K562 (cell line): ENCODE data around the gene KCNJ12. TPM values are rescaled to one million over a fixed set of nuclear protein-coding genes. Genes with fewer than 3 reads are reported as not detected.

Experiments used
- ATAC-seq: fragments of 200-7000 bp; cut with Tn5 transposase; 3 replicates; pipeline ENCODE4 v1.9.1; 2020; ENCODE audit warnings: moderate library complexity
- BruUV-seq: library from RNA; stranded (reverse); fragments of 400-500 nt; replicated peaks from 2 replicates; lab custom pipeline; 2021; lab: Mats Ljungman, UMichigan
- CTCF ChIA-PET: fragments of 300-600 bp; formaldehyde crosslinking; extraction: SDS; loops from one replicate; lab custom pipeline; 2021; ENCODE audit warnings: low intra/inter-chr PET ratio; lab: Yijun Ruan, JAX
- POLR2A ChIA-PET: fragments of 300-600, 350-650 bp; sonication (Branson Sonifier 250); formaldehyde crosslinking; extraction: SDS; loops from one replicate; lab custom pipeline; 2021; ENCODE audit warnings: antibody characterized with exemption, inconsistent platforms; lab: Yijun Ruan, JAX
- DNase-seq, 4 experiments: peaks; one replicate each; pipeline versions ENCODE4 v3.0.0 to v3.0.0-alpha.2; 2011 to 2018; ENCODE audit warnings: low spot score in 3 of 4, mixed read lengths in 3 of 4; ENCODE audit errors: extremely low read depth in 1 of 4
- FAIRE-seq: peaks from 2 replicates; lab custom pipeline; 2011; peaks lifted over from hg19 to GRCh38; lab: Jason Lieb, UNC
- H2AFZ ChIP-seq: 2 replicates; pipeline ENCODE4 v1.6.0; 2011; ENCODE audit warnings: low read depth, low read length, control low read depth, inconsistent platforms
- H3K27ac ChIP-seq: fragments of 200-600 bp; 3 replicates; pipeline ENCODE4 v1.8.0; 2011; ENCODE audit warnings: low read depth, mild to moderate bottlenecking, control low read depth, inconsistent platforms, low read length, moderate library complexity, mixed read lengths; ENCODE audit errors: extremely low read depth
- H3K27me3 ChIP-seq, 2 experiments: fragments of 300-600 bp in 1 of 2; 2 replicates in 1 of 2; 3 replicates in 1 of 2; pipeline versions ENCODE4 v1.6.0 to v1.8.0; 2011; ENCODE audit warnings: inconsistent platforms in 2 of 2, low read length in 2 of 2, mild to moderate bottlenecking in 1 of 2, mixed read lengths in 1 of 2, moderate library complexity in 1 of 2; ENCODE audit not compliant: control insufficient read depth in 2 of 2, insufficient read depth in 2 of 2
- H3K36me3 ChIP-seq: fragments of 300-600 bp; 3 replicates; pipeline ENCODE4 v1.8.0; 2011; ENCODE audit warnings: mild to moderate bottlenecking, low read length, inconsistent platforms; ENCODE audit not compliant: control insufficient read depth, insufficient read depth
- H3K4me1 ChIP-seq, 2 experiments: fragments of 200-600 bp in 1 of 2; replicated peaks in 1 of 2; 2 replicates in 1 of 2; 3 replicates in 1 of 2; pipeline versions ENCODE4 v1.5.1 to v1.8.0; 2011; ENCODE audit warnings: inconsistent platforms in 2 of 2, low read length in 2 of 2, mild to moderate bottlenecking in 1 of 2, mixed read lengths in 1 of 2, moderate library complexity in 1 of 2; ENCODE audit not compliant: control insufficient read depth in 2 of 2, insufficient read depth in 2 of 2
- H3K4me2 ChIP-seq: 2 replicates; pipeline ENCODE4 v1.6.1; 2011; ENCODE audit warnings: low read length, control low read depth, inconsistent platforms, mixed read lengths; ENCODE audit not compliant: insufficient read depth
- H3K4me3 ChIP-seq: fragments of 200-600 bp; sonication (generic), shearing (Covaris generic); 2 replicates; pipeline ENCODE4 v1.5.1; 2016; ENCODE audit warnings: control low read depth, inconsistent platforms
- H3K79me2 ChIP-seq: fragments of 200-600 bp; 3 replicates; pipeline ENCODE4 v1.8.0; 2011; ENCODE audit warnings: low read length, inconsistent platforms; ENCODE audit not compliant: control insufficient read depth, insufficient read depth
- H3K9ac ChIP-seq, 2 experiments: 2 replicates each; pipeline versions ENCODE4 v1.6.0 to v1.6.1; 2011; ENCODE audit warnings: low read depth in 2 of 2, low read length in 2 of 2, control low read depth in 1 of 2, inconsistent platforms in 1 of 2, mild to moderate bottlenecking in 1 of 2, mixed read lengths in 1 of 2; ENCODE audit not compliant: insufficient read depth in 1 of 2
- H3K9me1 ChIP-seq: one replicate; pipeline ENCODE4 v1.6.0; 2011; ENCODE audit warnings: inconsistent platforms, mild to moderate bottlenecking, low read length, moderate library complexity; ENCODE audit not compliant: control insufficient read depth, insufficient read depth
- H3K9me3 ChIP-seq: replicated peaks from 2 replicates; pipeline ENCODE4 v1.5.1; 2011; ENCODE audit warnings: low read depth, low read length, inconsistent platforms; ENCODE audit not compliant: control insufficient read depth, insufficient read depth
- H4K20me1 ChIP-seq: replicated peaks from 2 replicates; pipeline ENCODE4 v1.6.1; 2011; ENCODE audit warnings: low read length, inconsistent platforms, mixed read lengths; ENCODE audit not compliant: control insufficient read depth, insufficient read depth
- ARHGAP35 ChIP-seq: fragments of 450-650 bp; IDR thresholded peaks from 2 replicates; pipeline ENCODE4 v1.6.1; 2018; ENCODE audit not compliant: partially characterized antibody
- ATF3 ChIP-seq, 2 experiments: fragments of 450-650 bp in 1 of 2; sonication (generic) in 1 of 2; formaldehyde crosslinking in 1 of 2; IDR thresholded peaks in 1 of 2; conservative IDR thresholded peaks in 1 of 2; 2 replicates each; pipeline versions ENCODE4 v1.6.1 to v1.8.1; 2016 to 2023; ENCODE audit warnings: mild to moderate bottlenecking in 2 of 2, moderate library complexity in 2 of 2, inconsistent platforms in 1 of 2, missing genetic modification reagents in 1 of 2
- BRCA1 ChIP-seq, 2 experiments: fragments of 450-650 bp in 1 of 2; sonication (generic) in 1 of 2; formaldehyde crosslinking in 1 of 2; IDR thresholded peaks; 2 replicates each; pipeline versions ENCODE4 v1.5.0 to v1.6.1; 2017 to 2020; ENCODE audit warnings: mild to moderate bottlenecking in 1 of 2, missing genetic modification reagents in 1 of 2
- CREM ChIP-seq: IDR thresholded peaks from 2 replicates; pipeline ENCODE4 v1.6.1; 2014; ENCODE audit warnings: antibody characterized with exemption, low read depth
- CTBP1 ChIP-seq: fragments of 450-650 bp; IDR thresholded peaks from 2 replicates; pipeline ENCODE4 v1.6.1; 2016; ENCODE audit warnings: borderline replicate concordance
- FOXJ2 ChIP-seq: fragments of 200-800 bp; sonication (Bioruptor generic); IDR thresholded peaks from 2 replicates; pipeline ENCODE4 v1.6.1; 2016; ENCODE audit warnings: missing genetic modification characterization, missing compliant biosample characterization
- FOXM1 ChIP-seq, 2 experiments: fragments of 450-650 bp in 1 of 2; sonication (generic) in 1 of 2; formaldehyde crosslinking in 1 of 2; IDR thresholded peaks; 2 replicates each; pipeline versions ENCODE4 v1.6.1 to v1.9.0; 2017 to 2022; ENCODE audit warnings: low read depth in 2 of 2, mild to moderate bottlenecking in 2 of 2, missing genetic modification reagents in 1 of 2, moderate library complexity in 1 of 2
- KDM2B ChIP-seq: fragments of 250-450 bp; sonication (Bioruptor Pico); IDR thresholded peaks from 2 replicates; pipeline ENCODE4 v1.8.0; 2021; ENCODE audit warnings: mild to moderate bottlenecking, moderate library complexity
- KDM5B ChIP-seq: fragments of 200-600 bp; sonication (generic); IDR thresholded peaks from 2 replicates; pipeline ENCODE4 v1.6.1; 2012; ENCODE audit warnings: low read depth, mild to moderate bottlenecking, moderate library complexity, low read length, control low read depth, inconsistent platforms; ENCODE audit not compliant: insufficient replicate concordance
- KLF1 ChIP-seq: fragments of 450-650 bp; IDR thresholded peaks from 2 replicates; pipeline ENCODE4 v1.6.1; 2016; ENCODE audit warnings: missing genetic modification characterization, missing compliant biosample characterization
- MCM3 ChIP-seq: fragments of 450-650 bp; IDR thresholded peaks from 2 replicates; pipeline ENCODE4 v1.6.1; 2016
- MTA1 ChIP-seq: fragments of 450-650 bp; IDR thresholded peaks from 2 replicates; pipeline ENCODE4 v1.6.1; 2017; ENCODE audit warnings: borderline replicate concordance
- NKRF ChIP-seq: fragments of 450-650 bp; IDR thresholded peaks from 2 replicates; pipeline ENCODE4 v1.6.1; 2016; ENCODE audit warnings: borderline replicate concordance
- PCBP2 ChIP-seq: fragments of 200-400 bp; formaldehyde crosslinking; IDR thresholded peaks from 2 replicates; pipeline ENCODE4 v1.6.1; 2018; ENCODE audit warnings: low read length, low read depth, mild to moderate bottlenecking, moderate library complexity; ENCODE audit not compliant: poor library complexity, severe bottlenecking
- SMAD4 ChIP-seq: fragments of 250-450 bp; sonication (Bioruptor Pico); conservative IDR thresholded peaks from 2 replicates; pipeline ENCODE4 v1.8.0; 2021; ENCODE audit warnings: inconsistent platforms, mild to moderate bottlenecking, moderate library complexity
- TARDBP ChIP-seq: fragments of 450-650 bp; IDR thresholded peaks from 2 replicates; pipeline ENCODE4 v1.6.1; 2016
- ZNF253 ChIP-seq: fragments of 250-450 bp; sonication (Bioruptor Pico); conservative IDR thresholded peaks from 2 replicates; pipeline ENCODE4 v1.6.1; 2021; ENCODE audit warnings: mild to moderate bottlenecking
- ZNF586 ChIP-seq: fragments of 450-650 bp; formaldehyde crosslinking; conservative IDR thresholded peaks from 2 replicates; pipeline ENCODE4 v1.4.0; 2020; ENCODE audit warnings: mild to moderate bottlenecking, moderate library complexity
- ZNF778 ChIP-seq: fragments of 450-650 bp; formaldehyde crosslinking; IDR thresholded peaks from 2 replicates; pipeline ENCODE4 v1.4.0; 2020; ENCODE audit warnings: mild to moderate bottlenecking, moderate library complexity
- ZSCAN32 ChIP-seq: fragments of 450-650 bp; formaldehyde crosslinking; IDR thresholded peaks from 2 replicates; pipeline ENCODE4 v1.4.0; 2020; ENCODE audit warnings: mild to moderate bottlenecking, moderate library complexity
- WGBS: fragments of 100-300 bp; shearing (Covaris generic); methylation state at CpG from one replicate; pipeline ENCODE4 v1.1.6; 2016; ENCODE audit warnings: low coverage, mixed read lengths; ENCODE audit not compliant: insufficient coverage; ENCODE audit errors: missing lambda C conversion rate; 5-methylcytosine and 5-hydroxymethylcytosine counted together
- in situ Hi-C: fragments of 300-500 bp; cut with MboI; formaldehyde crosslinking; loops from 4 replicates; pipeline ENCODE4 v1.15.0; 2018; ENCODE audit warnings: inconsistent platforms, mixed read lengths
- intact Hi-C: fragments of 100-400 bp; cut with micrococcal nuclease; formaldehyde crosslinking; loops from 2 replicates; pipeline ENCODE4 v1.14.2; 2022
- polyA plus RNA-seq, 8 experiments: library from polyadenylated mRNA; depleted of rRNA in 4 of 8; stranded (reverse) in 5 of 8; unstranded in 3 of 8; fragments of >200 nt; fragmentation: Nextera tagmentation in 2 of 8; fragmentation: Illumina TruSeq in 1 of 8; extraction: Ambion mirVana in 2 of 8; extraction: Trizol in 1 of 8; gene quantifications; 2 replicates each; pipeline versions ENCODE4 v1.2.1 to v1.2.3, GENCODE V29; 2011 to 2014; ENCODE audit warnings: inconsistent platforms in 1 of 8, missing spikeins in 1 of 8
- total RNA-seq, 7 experiments: library from RNA; depleted of rRNA in 6 of 7; stranded (reverse); fragments of >200 nt in 6 of 7; fragmentation: Illumina TruSeq in 2 of 7; extraction: Trizol in 2 of 7; gene quantifications; 2 replicates each; pipeline versions ENCODE4 v1.2.1 to v1.2.3, GENCODE V29; 2011 to 2021; ENCODE audit warnings: low replicate concordance in 1 of 7

The KCNJ12 gene
- total and polyA plus RNA-seq, 9 of the 15 experiments (the other 6 are each of a cell fraction or from before 2014, with no cell fraction given): 0.02 TPM; not detected in 8

- Histone ChIP-seq H3K79me2 (no peaks in the 10 kb centered on the region), H4K20me1 (no peaks in the 10 kb centered on the region), H3K4me1 (peaks cover 0 to 10% of the 10 kb centered on the region in 2 experiments; a peak in 3 of 5 replicates), H3K9ac (no peak overlapping the region), H2AFZ (no peak overlapping the region), H3K4me2 (no peak overlapping the region), H3K27me3 (peaks cover 4 to 7% of the 10 kb centered on the region in 2 experiments; a peak in 4 of 5 replicates), H3K9me3 (no peaks in the 10 kb centered on the region), H3K27ac (no peak overlapping the region), H3K4me3 (no peak overlapping the region), H3K9me1 (no peaks in the 10 kb centered on the region), H3K36me3 (no peaks in the 10 kb centered on the region)
- in situ Hi-C loops: loop anchor here (5.0 kb wide), 1 partner anchor 48 kb away; no protein-coding TSS in a partner anchor
- ChIA-PET CTCF (no interaction called here), POLR2A (no interaction called here)
- ATAC-seq (no peak), DNase-seq (no peak), FAIRE-seq (no peak)
- no TSS peak for BruUV-seq
- no peak for TF ChIP-seq ATF3 (IDR thresholded peaks at IDR 0.05)
- no peak for TF ChIP-seq ATF3 (CRISPR knock-in tag; conservative IDR thresholded peaks at IDR 0.05)
- no peak for TF ChIP-seq SMAD4 (CRISPR knock-in tag)
- TF ChIP-seq ZSCAN32 (CRISPR knock-in tag): no peak
- no peak for TF ChIP-seq CTBP1
- no peak for TF ChIP-seq FOXJ2 (tag)
- TF ChIP-seq KLF1 (tag): no peak
- no peak for TF ChIP-seq MCM3
- TF ChIP-seq KDM5B: no peak
- no peak for TF ChIP-seq TARDBP
- no peak for TF ChIP-seq NKRF
- no peak for TF ChIP-seq PCBP2
- TF ChIP-seq KDM2B (CRISPR knock-in tag): no peak
- no peak for TF ChIP-seq ARHGAP35
- TF ChIP-seq ZNF253 (CRISPR knock-in tag): no peak
- no peak for TF ChIP-seq MTA1
- no peak for TF ChIP-seq ZNF778
- TF ChIP-seq ZNF586: no peak
- no peak for TF ChIP-seq FOXM1 (IDR thresholded peaks at IDR 0.05; ENCODE audit: low read depth)
- TF ChIP-seq FOXM1 (CRISPR knock-in tag; IDR thresholded peaks at IDR 0.05; ENCODE audit: low read depth): no peak
- TF ChIP-seq CREM: no peak
- TF ChIP-seq BRCA1 (IDR thresholded peaks at IDR 0.05): no peak
- TF ChIP-seq BRCA1 (CRISPR knock-in tag; IDR thresholded peaks at IDR 0.05): no peak
- intact Hi-C loops: no loop called here
- WGBS: 16% methylated on average over 5 of the region's 12 CpGs
Observed at GRCh38 chr17:21464611-21465021, 88.5 kb downstream of the KCNJ12 start.
